HG02981 (cell line): ENCODE data around the gene GNA12.
"Not testable (repeated sequence)": the region's sequence is repeated elsewhere in the genome, so short reads cannot be mapped to it uniquely, and the experiment has no call there.

Experiments used
- ATAC-seq: cut with Tn5 transposase; IDR thresholded peaks from one replicate; pipeline ENCODE4 v1.9.1; 2021; ENCODE audit warnings: mild to moderate bottlenecking, moderate library complexity; ENCODE audit not compliant: unreplicated experiment

Gene GNA12

DNA sequence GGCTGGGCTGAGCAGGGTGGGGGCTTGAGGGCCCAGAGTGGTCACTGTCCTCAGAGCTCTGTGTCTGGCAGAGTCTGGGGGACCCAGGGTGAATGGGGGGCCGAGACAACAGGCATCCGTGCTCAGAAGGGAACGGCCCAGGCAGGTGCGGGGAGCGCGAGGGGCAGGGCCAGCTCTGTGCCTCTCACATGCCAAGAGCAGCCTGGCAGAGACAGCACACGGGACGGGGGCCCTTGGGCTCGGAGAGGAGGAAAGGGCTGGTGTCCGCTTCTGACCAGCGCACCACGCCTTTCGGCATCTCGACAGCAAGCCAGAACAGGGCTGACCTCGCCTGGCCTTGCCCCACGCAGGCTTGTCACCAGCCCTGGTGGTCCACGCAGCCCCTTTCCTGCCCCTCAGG, 142.7 kb downstream of the GNA12 start:
- no peak for ATAC-seq

GRCh38 chr7:2700141-2700850, 143.8 kb downstream of the GNA12 start:
- ATAC-seq, result no peak

GRCh38 chr7:2699289-2699620, 144.9 kb downstream of the GNA12 start:
- ATAC-seq, result no peak

DNA sequence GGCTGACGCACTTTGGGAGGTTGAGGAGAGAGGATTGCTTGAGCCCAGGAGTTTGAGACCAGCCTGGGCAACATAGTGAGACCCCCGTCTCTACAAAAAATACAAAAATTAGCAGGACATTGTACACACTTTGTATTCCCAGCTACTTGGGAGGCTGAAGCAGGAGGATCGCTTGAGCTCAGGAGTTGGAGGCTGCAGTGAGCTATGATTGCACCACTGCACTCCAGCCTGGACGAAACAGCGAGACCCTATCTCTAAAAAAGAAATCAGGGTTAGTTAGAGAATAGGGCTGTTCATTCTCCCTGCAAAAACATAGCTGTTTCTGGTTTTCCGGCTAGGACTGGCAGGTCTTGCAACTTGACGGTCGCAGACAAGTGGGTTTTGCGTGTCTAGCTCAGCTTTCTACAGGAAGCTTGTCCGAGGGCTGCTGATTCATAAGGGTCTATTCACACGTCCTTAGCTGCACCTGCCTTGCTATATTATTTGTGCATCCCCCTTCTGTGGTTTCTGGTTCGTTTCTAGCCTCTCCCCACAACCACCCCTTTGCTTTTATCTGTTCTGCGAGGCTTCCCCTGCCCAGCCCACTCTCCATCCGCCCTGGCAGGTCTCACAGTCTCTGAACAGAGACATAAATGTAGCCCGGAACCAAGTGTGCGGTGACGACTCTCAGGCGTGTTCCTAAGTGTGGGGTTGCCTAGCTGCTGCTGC, 145.4 kb downstream of the GNA12 start:
- ATAC-seq, result peak; percentile 94

DNA sequence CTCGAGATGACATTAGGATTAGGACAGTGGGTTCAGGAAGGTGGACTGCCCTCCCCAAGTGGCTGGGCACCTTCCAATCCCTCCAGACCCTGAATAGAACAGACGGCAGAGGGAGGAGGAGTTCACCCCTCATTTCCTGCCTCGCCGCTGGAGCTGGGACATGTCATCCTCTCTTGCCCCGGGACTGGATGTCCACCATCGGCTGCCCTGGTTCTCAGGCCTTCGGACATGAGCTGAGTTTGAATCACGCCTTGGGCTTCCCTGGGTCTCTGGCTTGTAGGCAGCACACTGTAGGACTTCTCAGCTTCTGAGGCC, 150.0 kb downstream of the GNA12 start:
- not testable (repeated sequence) for ATAC-seq

GRCh38 chr7:2693420-2694121, 150.5 kb downstream of the GNA12 start:
- ATAC-seq, result not testable (repeated sequence)

DNA sequence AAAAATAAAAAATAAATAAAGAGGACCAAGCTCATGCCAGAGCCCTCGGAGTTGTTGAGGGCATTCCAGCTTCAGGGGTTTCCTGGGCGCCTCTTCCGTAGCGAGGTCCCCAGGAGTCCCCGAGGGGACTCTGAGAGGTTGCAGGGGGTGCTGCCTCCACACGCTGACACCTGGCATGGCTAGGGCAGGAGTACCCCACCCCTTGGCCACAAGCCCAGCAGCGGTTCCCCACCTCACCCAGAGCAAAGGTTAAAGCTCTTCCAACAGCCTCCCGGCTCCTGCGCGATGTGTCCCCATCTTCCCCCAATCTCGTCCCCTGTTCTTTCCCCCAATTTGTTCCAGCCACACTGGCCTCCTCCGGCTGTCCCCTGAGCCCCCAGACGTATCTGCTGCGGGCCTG, 151.6 kb downstream of the GNA12 start:
- no peak for ATAC-seq

DNA sequence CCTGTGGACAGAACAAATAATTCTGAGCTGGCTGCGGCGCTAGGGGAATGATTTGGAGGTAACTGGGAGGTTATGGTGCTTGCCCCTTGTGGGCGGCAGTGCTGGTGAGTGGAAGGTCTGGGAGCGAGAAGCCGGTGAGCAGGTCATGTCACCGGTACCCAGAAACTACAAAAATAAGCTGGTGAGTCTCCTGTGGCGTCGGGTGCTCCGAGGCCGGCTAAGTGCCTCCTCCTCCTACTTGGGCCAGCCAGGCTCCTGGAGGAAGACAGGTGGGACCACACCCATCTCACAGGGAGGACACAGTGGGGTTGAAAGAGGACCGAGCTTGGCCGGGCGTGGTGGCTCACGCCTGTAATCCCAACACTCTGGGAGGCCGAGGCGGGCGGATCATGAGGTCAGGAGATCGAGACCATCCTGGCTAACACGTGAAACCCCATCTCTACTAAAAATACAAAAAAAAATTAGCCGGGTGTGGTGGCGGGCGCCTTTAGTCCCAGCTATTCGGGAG, 152.1 kb downstream of the GNA12 start:
- not testable (repeated sequence) for ATAC-seq

- no peak for ATAC-seq
Observed at GRCh38 chr7:2691011-2691707, 152.9 kb downstream of the GNA12 start.

DNA sequence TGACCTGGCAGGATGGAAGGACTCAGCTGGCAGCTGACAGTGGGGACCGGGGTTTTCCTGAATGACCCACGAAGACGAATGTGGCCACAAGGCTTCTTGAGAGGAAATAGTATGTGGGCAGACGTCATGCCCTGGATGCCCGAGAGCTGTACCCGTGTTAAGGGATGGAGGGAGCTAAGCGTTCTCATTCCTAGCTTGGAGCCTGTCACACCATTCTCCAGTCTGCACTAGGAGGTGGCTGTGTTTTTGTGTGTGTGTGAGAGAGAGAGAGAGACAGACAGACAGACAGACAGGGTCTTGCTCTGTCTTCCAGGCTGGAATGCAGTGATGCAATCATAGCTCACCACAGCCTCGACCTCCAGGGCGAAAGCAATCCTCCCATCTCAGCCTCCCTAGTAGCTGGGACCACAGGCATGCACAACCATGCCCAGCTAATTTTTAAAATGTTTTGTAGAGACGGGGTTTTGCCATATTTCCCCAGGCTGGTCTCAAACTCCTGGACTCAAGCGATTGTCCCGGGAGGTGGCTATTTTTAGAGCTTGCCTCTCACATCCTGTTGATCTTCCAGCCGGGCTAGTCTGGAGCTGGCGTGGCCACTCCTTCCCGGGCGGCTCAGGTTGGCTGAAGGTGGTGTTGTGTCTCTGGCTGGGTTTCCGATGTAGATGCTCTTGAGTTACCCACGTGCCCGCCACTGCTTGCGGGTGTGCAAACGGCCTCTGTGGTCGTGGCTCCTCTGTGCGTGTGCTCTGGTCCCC, 154.0 kb downstream of the GNA12 start:
- no peak for ATAC-seq

DNA sequence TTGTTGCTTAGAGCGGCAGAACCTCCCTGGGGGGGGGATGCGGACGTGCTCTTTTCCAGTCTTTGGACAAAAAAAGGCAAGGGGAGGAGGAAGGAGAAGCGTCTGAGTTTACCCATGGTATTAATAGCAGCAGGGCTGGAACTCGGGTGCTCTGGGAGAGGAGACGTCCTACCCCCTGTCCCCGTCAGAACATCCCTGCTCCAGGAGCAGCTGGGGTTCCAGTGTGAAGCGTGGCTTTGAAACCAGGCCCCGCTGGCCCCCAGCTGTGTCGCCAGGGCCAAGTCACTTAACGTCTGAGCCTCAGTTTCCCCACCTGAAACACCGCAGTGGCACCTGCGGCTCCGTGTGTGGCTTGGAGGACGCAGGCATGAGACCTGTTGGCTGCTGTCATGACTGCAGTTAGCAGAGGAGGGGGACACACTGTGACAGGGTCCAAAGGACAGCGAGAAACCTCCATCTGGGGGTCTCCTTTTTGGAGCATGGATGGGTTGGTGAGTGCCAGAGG, 154.7 kb downstream of the GNA12 start:
- no peak for ATAC-seq

DNA sequence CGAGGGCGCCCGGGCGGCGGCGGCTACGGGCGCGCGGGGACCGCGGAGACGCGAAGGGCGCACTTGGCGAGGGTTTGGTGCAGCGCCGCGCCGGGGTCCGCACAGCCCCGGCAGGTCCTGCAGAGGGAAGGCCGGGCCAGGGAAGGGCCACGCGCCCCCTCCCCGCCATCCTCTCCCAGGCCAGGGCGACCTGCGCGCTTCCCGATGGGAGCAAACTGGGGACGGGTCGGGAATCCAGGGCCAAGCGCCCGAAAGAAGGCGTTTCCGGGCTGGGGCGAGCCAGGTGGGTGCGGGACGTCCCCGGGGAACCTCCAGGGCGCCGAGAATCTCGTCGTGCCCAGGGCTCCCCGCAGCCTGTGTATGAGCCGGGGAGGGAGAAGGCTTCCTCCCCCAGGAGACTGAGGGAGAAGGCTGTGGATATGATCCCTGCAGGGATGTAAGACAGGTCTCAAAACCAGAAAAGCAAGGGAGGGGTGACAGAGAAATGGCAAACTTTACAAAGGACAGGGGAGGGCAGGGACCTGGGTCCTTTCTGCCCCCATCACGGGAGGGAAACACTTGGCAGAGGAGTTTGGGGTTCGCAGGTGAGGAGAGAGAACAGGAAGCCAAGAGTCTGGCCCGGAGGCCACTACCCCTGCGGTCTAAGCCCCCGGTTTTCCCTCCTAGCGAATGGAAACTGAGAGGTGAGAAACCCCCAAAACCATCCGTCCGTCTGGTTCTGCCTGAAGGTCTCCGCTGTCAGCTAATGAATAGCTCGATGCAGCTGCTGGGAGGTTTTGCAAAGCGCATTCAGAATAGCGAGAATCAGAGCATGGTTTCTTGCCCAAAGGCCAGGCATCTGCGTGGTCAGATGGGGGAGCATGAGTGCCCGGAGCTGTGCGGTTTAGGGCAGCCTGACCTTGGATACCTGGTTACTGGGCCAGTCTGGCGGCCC, 155.4 kb downstream of the GNA12 start:
- ATAC-seq, result peak; percentile 74

- no peak for ATAC-seq
Observed at GRCh38 chr7:2687881-2688318, 156.2 kb downstream of the GNA12 start, which contains the start of gene AMZ1. AMZ1 (plus strand) TSS chr7:2688202; CDS start chr7:2700452, 12,250 bp downstream.

GRCh38 chr7:2687338-2687869, 156.7 kb downstream of the GNA12 start:
- no peak for ATAC-seq

DNA sequence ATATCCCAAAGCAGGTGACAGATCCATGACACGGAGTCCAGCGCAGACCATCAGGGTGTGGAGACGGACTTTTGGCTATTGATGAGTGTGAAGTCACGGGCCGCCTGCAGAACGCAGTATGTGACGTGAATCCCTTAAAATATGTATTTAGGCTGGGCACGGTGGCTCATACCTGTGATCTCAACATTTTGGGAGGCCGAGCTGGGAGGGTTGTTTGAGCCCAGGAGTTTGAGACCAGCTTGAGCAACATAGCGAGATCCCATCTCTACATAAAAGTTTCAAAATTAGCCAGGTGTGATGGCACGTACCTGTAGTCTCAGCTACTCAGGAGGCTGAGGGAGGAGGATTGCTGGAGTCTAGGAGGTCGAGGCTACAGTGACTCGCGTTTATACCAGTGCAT, 158.0 kb downstream of the GNA12 start:
- ATAC-seq, result no peak

DNA sequence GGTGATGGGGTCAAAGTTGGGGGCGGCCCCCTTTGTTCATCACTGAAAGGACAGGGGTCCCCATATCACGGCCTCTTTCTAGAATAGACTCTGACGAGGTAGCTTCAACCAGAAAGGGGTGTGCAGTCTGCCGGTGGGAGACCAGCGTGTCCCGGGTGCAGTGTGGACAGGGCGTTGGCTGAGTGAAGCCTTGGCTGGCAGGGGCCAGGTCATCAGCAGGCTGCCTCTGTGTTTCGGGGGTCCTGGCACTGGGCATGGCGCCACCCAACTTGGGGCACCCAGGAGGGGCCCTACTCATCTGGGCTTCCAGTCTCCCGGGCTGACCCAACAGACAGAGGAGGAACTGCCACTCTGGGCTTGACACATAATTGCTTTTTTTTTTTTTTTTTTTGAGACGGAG, 159.6 kb downstream of the GNA12 start:
- ATAC-seq, result no peak

GRCh38 chr7:2681929-2682799, 161.9 kb downstream of the GNA12 start:
- no peak for ATAC-seq
